Measurements from ENCODE around the gene NIPAL1.

Gene NIPAL1

DNA sequence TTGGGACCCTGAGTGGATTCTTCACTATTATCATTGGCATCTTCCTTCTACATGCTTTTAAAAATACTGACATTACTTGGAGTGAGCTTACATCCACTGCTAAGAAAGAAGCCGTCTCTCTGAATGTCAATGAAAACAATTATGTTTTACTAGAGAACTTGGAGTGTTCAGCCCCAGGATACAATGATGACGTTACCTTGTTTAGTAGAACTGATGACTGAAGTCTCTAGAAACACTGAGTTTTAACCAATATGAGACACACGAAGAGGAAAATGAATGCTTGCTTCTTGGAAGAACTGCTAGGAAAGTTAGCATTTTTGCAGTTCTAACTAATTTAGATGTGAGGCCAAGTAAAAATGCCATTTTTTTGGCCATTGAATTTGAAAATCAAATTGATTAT, 19.4 kb downstream of the NIPAL1 start:
- H3K4me3 ChIP-seq (IDR thresholded peaks at IDR 0.05; ENCODE audit: insufficient read depth, low read depth, low read length), result no peak overlapping the region
- no peak overlapping the region for H2AFZ ChIP-seq (ENCODE audit: low read depth)
- H3K4me1 ChIP-seq (ENCODE audit: low read depth, poor library complexity, severe bottlenecking), result no peaks in the 10 kb centered on the region
- TF ChIP-seq CTCF (conservative IDR thresholded peaks at IDR 0.05; ENCODE audit: low read depth, low read length), result no peak
- H4K20me1 ChIP-seq (ENCODE audit: insufficient read depth), result no peaks in the 10 kb centered on the region
- no peak overlapping the region for H3K27ac ChIP-seq
- no peak overlapping the region for H3K4me2 ChIP-seq
- H3K9ac ChIP-seq, result no peak overlapping the region
- H3K36me3 ChIP-seq (ENCODE audit: insufficient read depth), result no peaks in the 10 kb centered on the region
- H3K79me2 ChIP-seq (ENCODE audit: insufficient read depth, low read depth), result no peaks in the 10 kb centered on the region
- H3K27me3 ChIP-seq (ENCODE audit: insufficient read depth, low read depth), result no peaks in the 10 kb centered on the region

DNA sequence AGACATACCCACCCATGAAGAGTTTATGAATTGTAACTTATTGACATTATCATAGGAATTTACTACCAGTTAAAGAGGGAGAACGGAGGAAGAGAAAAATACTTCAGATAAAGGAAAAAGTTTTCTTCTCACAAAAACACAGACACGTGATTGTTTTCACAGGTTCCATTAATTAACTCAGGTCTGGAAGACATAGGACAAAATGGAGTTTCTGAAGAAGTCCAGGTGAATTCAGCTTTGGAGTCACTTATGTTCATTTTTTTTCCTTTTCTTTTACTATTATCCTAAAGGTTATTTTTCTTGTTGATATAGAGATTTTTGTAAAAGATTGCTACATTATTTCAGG, 20.5 kb downstream of the NIPAL1 start:
- no peaks in the 10 kb centered on the region for H3K79me2 ChIP-seq (ENCODE audit: insufficient read depth, low read depth)
- H3K4me3 ChIP-seq (IDR thresholded peaks at IDR 0.05; ENCODE audit: insufficient read depth, low read depth, low read length), result no peak overlapping the region
- no peak overlapping the region for H3K27ac ChIP-seq
- no peaks in the 10 kb centered on the region for H3K36me3 ChIP-seq (ENCODE audit: insufficient read depth)
- no peaks in the 10 kb centered on the region for H4K20me1 ChIP-seq (ENCODE audit: insufficient read depth)
- TF ChIP-seq CTCF (conservative IDR thresholded peaks at IDR 0.05; ENCODE audit: low read depth, low read length), result no peak
- no peaks in the 10 kb centered on the region for H3K4me1 ChIP-seq (ENCODE audit: low read depth, poor library complexity, severe bottlenecking)
- no peak overlapping the region for H3K9ac ChIP-seq
- H3K27me3 ChIP-seq (ENCODE audit: insufficient read depth, low read depth), result no peaks in the 10 kb centered on the region
- H2AFZ ChIP-seq (ENCODE audit: low read depth), result no peak overlapping the region
- H3K4me2 ChIP-seq, result no peak overlapping the region

GRCh38 chr4:48038666-48039065, 22.1 kb downstream of the NIPAL1 start:
- H2AFZ ChIP-seq (ENCODE audit: low read depth), result no peak overlapping the region
- no peaks in the 10 kb centered on the region for H3K4me1 ChIP-seq (ENCODE audit: low read depth, poor library complexity, severe bottlenecking)
- no peak overlapping the region for H3K4me2 ChIP-seq
- no peaks in the 10 kb centered on the region for H3K27me3 ChIP-seq (ENCODE audit: insufficient read depth, low read depth)
- H3K36me3 ChIP-seq (ENCODE audit: insufficient read depth), result no peaks in the 10 kb centered on the region
- no peak overlapping the region for H3K9ac ChIP-seq
- no peak for TF ChIP-seq CTCF (conservative IDR thresholded peaks at IDR 0.05; ENCODE audit: low read depth, low read length)
- H3K4me3 ChIP-seq (IDR thresholded peaks at IDR 0.05; ENCODE audit: insufficient read depth, low read depth, low read length), result no peak overlapping the region
- H3K79me2 ChIP-seq (ENCODE audit: insufficient read depth, low read depth), result no peaks in the 10 kb centered on the region
- H3K27ac ChIP-seq, result no peak overlapping the region
- no peaks in the 10 kb centered on the region for H4K20me1 ChIP-seq (ENCODE audit: insufficient read depth)

DNA sequence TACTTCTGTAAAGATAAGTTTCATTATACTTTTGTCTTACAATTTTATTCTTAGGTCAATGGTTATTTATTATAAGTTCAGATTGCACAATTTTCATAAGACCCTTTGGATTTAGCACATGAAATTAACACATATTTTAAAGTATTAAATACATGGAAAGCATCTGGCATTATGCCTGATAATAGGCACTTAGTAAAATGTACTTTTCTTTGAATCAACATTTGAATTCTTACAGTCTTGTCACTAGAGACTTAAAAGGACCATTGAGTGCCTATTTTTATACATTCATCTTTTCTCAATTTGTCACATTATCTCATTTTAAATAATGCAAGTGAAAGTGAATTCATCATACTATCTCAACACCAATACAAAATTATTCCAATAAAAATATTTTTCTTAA, 23.0 kb downstream of the NIPAL1 start:
- H3K9ac ChIP-seq, result no peak overlapping the region
- no peaks in the 10 kb centered on the region for H3K4me1 ChIP-seq (ENCODE audit: low read depth, poor library complexity, severe bottlenecking)
- H3K79me2 ChIP-seq (ENCODE audit: insufficient read depth, low read depth), result no peaks in the 10 kb centered on the region
- no peaks in the 10 kb centered on the region for H3K27me3 ChIP-seq (ENCODE audit: insufficient read depth, low read depth)
- TF ChIP-seq CTCF (conservative IDR thresholded peaks at IDR 0.05; ENCODE audit: low read depth, low read length), result no peak
- H3K4me3 ChIP-seq (IDR thresholded peaks at IDR 0.05; ENCODE audit: insufficient read depth, low read depth, low read length), result no peak overlapping the region
- no peaks in the 10 kb centered on the region for H4K20me1 ChIP-seq (ENCODE audit: insufficient read depth)
- H2AFZ ChIP-seq (ENCODE audit: low read depth), result no peak overlapping the region
- H3K4me2 ChIP-seq, result no peak overlapping the region
- no peak overlapping the region for H3K27ac ChIP-seq
- H3K36me3 ChIP-seq (ENCODE audit: insufficient read depth), result no peaks in the 10 kb centered on the region
